ENCODE data around the gene NCK1. TPM values are rescaled to one million over a fixed set of nuclear protein-coding genes. Genes with fewer than 3 reads are reported as not detected.

The NCK1 gene
- total RNA-seq (2022; extraction: Qiagen RNA extraction; ENCODE audit: low read depth): 23.2 to 38.9 TPM (median 27.9 TPM) in 5 replicates

DNA sequence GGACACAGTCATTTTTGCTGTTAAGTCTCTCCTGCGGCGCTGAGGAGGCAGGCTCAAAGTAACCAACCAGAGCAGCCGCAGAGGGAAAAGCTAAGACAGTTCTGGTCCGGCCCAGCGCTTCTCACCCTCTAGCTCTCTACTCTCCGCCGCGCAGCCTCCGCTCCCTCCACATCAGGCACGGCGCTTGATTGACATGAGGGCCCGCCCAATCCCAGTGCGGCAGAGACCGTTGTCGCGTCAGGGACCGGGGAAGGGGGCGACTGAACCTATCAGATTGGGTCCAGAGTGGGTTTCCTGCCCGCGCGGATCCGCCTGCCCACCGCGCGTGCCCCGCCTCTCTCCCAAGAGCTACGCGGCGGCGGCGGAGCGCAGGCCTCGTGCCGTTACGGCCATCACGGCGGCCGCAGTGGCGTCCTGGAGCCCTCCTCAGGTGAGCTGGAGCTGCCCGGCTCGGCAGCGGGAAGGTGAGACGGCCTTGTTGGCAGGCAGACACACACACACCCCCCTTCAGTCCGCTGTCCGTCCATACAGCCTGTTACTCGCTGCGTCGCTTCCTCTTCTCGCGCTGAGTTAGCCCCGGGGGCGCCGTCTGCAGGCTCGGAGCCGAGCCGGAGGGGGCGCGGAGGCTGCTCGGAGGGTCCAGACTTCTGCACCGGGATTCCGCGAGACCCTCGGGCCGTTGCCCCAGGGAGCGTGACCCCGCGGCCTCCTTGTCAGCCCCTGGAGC, at the start of gene NCK1:
Gene NCK1, plus strand, starts transcription at position 319 of the 727 bp plus-strand sequence. CDS start 65,794 bp downstream, outside the sequence.

GRCh38 chr3:136818769-136819391, 43.1 kb upstream of the NCK1 start, which contains the start of gene SLC35G2:
Gene SLC35G2, plus strand, starts transcription at chr3:136819126. Its CDS starts 35,335 bp downstream, at chr3:136854461.

DNA sequence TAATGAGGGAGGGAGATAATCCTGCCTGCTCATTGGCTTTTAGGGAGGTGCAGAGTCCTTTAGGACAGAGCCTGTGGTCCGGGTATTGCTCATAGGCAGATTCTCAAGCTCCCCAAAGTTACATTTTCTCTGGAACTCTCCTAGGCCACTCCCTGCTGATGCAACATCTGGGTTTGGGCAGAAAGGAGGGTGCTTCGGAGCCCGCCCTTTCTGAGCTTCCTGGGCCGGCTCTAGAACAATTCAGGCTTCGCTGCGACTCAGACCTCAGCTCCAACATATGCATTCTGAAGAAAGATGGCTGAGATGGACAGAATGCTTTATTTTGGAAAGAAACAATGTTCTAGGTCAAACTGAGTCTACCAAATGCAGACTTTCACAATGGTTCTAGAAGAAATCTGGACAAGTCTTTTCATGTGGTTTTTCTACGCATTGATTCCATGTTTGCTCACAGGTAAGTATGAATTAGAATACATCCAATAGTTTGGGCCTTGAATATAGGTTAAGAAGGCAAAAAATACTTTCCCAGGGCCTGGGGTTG, 95.8 kb downstream of the NCK1 start, which contains the start of gene IL20RB:
Gene IL20RB, plus strand, starts transcription at position 233 of the 538 bp plus-strand sequence. Its CDS starts 131 bp downstream, at position 364.

Other genes with a start within 250 kb of the NCK1 start
- gene STAG1, start 109.8 kb upstream of the NCK1 start, total RNA-seq (2022; extraction: Qiagen RNA extraction; ENCODE audit: low read depth): 7.0 to 11.1 TPM (median 9.4 TPM) in 5 replicates
- gene SLC35G2, start 43.1 kb upstream of the NCK1 start, total RNA-seq (2022; extraction: Qiagen RNA extraction; ENCODE audit: low read depth): 23.7 to 32.7 TPM (median 27.5 TPM) in 5 replicates
- gene IL20RB, start 95.8 kb downstream of the NCK1 start, total RNA-seq (2022; extraction: Qiagen RNA extraction; ENCODE audit: low read depth): 0.77 to 1.3 TPM (median 0.94 TPM) in 5 replicates